Retinal pigment epithelial cell (primary cell): ENCODE measurements around the gene ARMH3.

ENCODE experiments used
- DNase-seq: peaks from one replicate; pipeline ENCODE4 v3.0.0-alpha.2; 2010; ENCODE audit warnings: low read depth
- H3K4me3 ChIP-seq: 2 replicates; pipeline ENCODE4 v1.5.1; 2011; ENCODE audit warnings: mild to moderate bottlenecking, low read length, control low read depth, moderate library complexity
- TF ChIP-seq, protein P1 (sequence below): conservative IDR thresholded peaks from 2 replicates; pipeline ENCODE4 v1.5.1; 2011; ENCODE audit warnings: low read depth, low read length, control low read depth, inconsistent platforms

The ARMH3 gene

DNA sequence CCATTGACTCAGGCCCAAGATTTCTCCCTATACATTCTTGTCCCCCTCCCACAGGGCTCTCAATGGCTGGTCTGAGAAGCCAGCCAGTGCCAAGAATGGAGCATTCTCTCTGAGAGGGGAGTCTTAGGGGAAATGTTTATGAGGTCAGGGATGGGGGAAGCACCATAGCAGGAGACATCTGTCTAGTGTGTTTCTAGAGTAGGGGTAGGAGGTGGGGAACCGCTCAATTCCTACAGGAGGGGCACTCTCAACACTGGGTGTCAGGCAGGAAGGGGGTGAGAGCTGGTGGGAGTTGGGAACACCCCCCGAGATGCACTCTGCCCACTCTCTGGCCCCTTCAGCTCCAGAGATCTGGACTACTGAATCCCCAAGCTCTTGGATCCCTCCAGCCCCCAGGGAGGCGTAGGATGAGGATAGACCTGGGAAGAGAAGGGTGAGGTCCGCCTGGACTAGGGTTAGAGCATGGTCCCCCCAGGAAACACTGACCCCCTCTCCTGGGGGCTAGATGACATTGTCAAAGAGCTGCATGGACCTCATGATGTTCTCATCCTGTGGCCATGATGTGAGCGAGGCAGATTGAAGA lies 229.0 kb downstream of the ARMH3 start:
- no peak for DNase-seq
- TF ChIP-seq, protein P1, sequence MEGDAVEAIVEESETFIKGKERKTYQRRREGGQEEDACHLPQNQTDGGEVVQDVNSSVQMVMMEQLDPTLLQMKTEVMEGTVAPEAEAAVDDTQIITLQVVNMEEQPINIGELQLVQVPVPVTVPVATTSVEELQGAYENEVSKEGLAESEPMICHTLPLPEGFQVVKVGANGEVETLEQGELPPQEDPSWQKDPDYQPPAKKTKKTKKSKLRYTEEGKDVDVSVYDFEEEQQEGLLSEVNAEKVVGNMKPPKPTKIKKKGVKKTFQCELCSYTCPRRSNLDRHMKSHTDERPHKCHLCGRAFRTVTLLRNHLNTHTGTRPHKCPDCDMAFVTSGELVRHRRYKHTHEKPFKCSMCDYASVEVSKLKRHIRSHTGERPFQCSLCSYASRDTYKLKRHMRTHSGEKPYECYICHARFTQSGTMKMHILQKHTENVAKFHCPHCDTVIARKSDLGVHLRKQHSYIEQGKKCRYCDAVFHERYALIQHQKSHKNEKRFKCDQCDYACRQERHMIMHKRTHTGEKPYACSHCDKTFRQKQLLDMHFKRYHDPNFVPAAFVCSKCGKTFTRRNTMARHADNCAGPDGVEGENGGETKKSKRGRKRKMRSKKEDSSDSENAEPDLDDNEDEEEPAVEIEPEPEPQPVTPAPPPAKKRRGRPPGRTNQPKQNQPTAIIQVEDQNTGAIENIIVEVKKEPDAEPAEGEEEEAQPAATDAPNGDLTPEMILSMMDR, result no peak
- no peak overlapping the region for H3K4me3 ChIP-seq

GRCh38 chr10:101824736-101825135 lies 231.2 kb downstream of the ARMH3 start:
- TF ChIP-seq, protein P1, result no peak
- no peak for DNase-seq

GRCh38 chr10:101818872-101819633 lies 236.9 kb downstream of the ARMH3 start:
- no peak for DNase-seq
- H3K4me3 ChIP-seq, result peak overlapping the region; percentile 54
- TF ChIP-seq, protein P1, result no peak

More at GRCh38 chr10:101824736-101825135, 231.2 kb downstream of the ARMH3 start:
- no peak overlapping the region for H3K4me3 ChIP-seq

DNA sequence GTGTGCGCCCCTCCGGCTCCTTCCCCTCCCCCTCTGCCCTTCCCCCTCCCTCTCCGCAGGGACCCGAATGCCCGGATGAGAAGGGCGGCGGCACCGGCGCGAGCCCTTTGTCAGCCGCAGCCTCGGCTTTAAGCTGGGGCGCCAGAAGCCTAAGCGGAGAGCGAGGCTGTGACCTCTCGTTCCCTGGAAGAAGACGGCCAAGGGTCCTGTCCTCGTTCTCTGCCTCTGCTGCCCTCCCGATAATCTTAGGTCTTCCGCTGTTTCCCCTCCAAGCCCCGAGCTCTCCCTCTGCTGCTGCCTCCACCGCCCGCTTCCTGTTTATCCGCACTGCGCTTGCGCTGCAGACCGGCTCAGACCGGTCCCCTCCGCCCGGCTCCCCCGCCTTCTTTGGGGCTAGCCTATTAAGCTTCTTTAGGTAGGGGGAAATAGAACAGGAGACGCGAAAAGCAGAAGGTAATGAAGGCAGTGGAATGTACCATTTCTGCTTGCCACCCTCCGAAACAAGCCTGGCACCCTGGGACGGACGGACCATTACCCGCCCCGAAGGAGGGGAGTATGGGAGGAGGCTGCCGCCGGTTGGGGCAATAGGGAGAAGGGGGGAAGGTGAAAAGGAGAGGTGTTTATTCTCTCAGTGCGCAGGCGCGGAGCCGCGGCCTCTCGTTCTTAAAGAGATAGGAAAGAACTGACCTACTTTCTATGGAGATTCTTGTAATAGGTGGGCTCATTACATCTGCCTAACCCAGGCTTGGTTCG lies 237.7 kb downstream of the ARMH3 start, which contains the start of gene OGA:
OGA (minus strand) TSS at position 326 of the 753 bp plus-strand sequence. CDS start 422 bp downstream, outside the sequence.
- DNase-seq, result peak; percentile 100
- TF ChIP-seq, protein P1, result no peak
- H3K4me3 ChIP-seq, result peak within 1 kb of the TSS; percentile 83

GRCh38 chr10:101817337-101818118 lies 238.4 kb downstream of the ARMH3 start:
- TF ChIP-seq, protein P1, result no peak
- peak; percentile 91 for DNase-seq
- peak overlapping the region; percentile 83 for H3K4me3 ChIP-seq

- TF ChIP-seq, protein P1, result no peak
- H3K4me3 ChIP-seq, result peak overlapping the region; percentile 83
- no peak for DNase-seq
These were observed 239.0 kb downstream of the ARMH3 start for GRCh38 chr10:101816913-101817336.
